ENCODE data around the gene THADA.
A peak's percentile ranks its signal among the peaks of the same experiment; 100 is the strongest.

The THADA gene

GRCh38 chr2:43188561-43189386, 407.1 kb downstream of the THADA start:
- in situ Hi-C loops (cut with HindIII; ENCODE audit: low sequenced_read_pairs), result no loop called here
- H3K4me3 ChIP-seq (ENCODE audit: low read depth, low read length), result no peak overlapping the region
- TF ChIP-seq, protein P1, sequence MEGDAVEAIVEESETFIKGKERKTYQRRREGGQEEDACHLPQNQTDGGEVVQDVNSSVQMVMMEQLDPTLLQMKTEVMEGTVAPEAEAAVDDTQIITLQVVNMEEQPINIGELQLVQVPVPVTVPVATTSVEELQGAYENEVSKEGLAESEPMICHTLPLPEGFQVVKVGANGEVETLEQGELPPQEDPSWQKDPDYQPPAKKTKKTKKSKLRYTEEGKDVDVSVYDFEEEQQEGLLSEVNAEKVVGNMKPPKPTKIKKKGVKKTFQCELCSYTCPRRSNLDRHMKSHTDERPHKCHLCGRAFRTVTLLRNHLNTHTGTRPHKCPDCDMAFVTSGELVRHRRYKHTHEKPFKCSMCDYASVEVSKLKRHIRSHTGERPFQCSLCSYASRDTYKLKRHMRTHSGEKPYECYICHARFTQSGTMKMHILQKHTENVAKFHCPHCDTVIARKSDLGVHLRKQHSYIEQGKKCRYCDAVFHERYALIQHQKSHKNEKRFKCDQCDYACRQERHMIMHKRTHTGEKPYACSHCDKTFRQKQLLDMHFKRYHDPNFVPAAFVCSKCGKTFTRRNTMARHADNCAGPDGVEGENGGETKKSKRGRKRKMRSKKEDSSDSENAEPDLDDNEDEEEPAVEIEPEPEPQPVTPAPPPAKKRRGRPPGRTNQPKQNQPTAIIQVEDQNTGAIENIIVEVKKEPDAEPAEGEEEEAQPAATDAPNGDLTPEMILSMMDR (IDR thresholded peaks at IDR 0.05; ENCODE audit: low read depth, low read length), result no peak
- DNase-seq (ENCODE audit: low read depth, low spot score), result no peak

DNA sequence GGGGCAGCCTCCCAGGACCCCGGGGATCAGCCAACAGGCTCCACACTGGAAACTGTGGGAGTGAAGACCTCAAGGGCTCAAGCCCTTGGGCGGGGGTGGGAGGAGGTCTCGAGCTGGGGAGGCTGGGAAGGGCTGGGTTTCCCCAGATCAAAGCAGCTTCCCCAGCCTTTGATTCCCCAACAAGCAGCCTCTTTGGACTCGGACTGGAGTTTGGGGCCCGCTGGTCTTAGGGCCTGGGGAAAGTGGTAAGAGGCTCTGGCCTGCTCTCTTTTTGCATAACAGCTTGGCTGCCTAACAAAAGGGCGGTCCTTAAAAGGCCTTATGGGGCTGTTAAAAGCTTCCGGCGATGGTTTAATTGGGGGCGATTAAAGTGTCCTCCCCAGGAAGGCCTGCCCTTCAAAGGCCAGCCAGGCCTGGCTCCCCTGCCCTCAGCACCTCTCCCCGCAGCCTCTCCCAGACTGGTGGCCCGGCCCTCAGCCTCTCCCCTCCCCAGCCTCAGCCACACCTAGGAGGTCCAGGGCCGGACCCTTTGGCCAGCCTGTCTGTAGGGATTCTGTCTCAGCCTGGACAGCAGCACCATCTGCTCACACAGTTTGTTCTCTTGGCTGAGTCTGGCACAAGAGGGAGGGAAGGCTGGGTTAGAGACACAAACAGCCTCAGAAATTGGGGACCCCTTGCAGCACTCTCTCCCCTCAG, 409.0 kb downstream of the THADA start:
- DNase-seq (ENCODE audit: low read depth, low spot score), result no peak
- TF ChIP-seq, protein P1 (IDR thresholded peaks at IDR 0.05; ENCODE audit: low read depth, low read length), result no peak
- in situ Hi-C loops (cut with HindIII; ENCODE audit: low sequenced_read_pairs), result no loop called here
- H3K4me3 ChIP-seq (ENCODE audit: low read depth, low read length), result no peak overlapping the region

- no peak overlapping the region for H3K4me3 ChIP-seq (ENCODE audit: low read depth, low read length)
- TF ChIP-seq, protein P1 (IDR thresholded peaks at IDR 0.05; ENCODE audit: low read depth, low read length), result no peak
- no peak for DNase-seq (ENCODE audit: low read depth, low spot score)
- in situ Hi-C loops (cut with HindIII; ENCODE audit: low sequenced_read_pairs), result no loop called here
Observed at GRCh38 chr2:43186321-43186678, 409.5 kb downstream of the THADA start.

- TF ChIP-seq, protein P1 (IDR thresholded peaks at IDR 0.05; ENCODE audit: low read depth, low read length), result no peak
- H3K4me3 ChIP-seq (ENCODE audit: low read depth, low read length), result no peak overlapping the region
- in situ Hi-C loops (cut with HindIII; ENCODE audit: low sequenced_read_pairs), result no loop called here
- peak; percentile 55 for DNase-seq (ENCODE audit: low read depth, low spot score)
Observed at GRCh38 chr2:43185146-43185545, 410.7 kb downstream of the THADA start.

DNA sequence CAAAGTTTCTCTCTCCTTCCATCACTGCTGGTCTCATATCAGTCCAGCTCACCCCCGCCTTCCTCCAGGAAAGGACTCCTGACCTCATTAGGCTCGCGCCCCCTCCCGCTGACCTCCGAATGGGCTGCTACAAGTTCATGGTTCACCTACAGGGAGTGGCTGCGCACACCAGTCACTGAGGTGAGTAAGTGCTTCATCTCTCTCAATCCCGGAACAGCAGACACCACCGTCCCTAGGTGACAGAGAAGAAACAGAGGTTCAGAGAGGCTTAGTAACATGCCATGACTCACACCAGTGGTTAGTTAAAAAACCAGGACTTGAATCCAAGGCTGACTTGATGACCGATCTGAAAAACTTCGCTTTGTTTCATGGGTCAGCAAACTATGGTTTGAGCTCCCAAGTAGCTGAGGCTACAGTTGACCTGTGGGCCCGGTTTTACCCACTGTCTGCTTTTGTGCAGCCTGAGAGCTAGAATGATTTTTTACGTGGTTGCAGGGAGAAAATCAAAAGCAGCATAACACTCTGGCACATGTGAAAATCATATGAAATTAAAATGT, 411.4 kb downstream of the THADA start:
- in situ Hi-C loops (cut with HindIII; ENCODE audit: low sequenced_read_pairs), result no loop called here
- DNase-seq (ENCODE audit: low read depth, low spot score), result peak; percentile 72
- TF ChIP-seq, protein P1 (IDR thresholded peaks at IDR 0.05; ENCODE audit: low read depth, low read length), result no peak
- H3K4me3 ChIP-seq (ENCODE audit: low read depth, low read length), result no peak overlapping the region

DNA sequence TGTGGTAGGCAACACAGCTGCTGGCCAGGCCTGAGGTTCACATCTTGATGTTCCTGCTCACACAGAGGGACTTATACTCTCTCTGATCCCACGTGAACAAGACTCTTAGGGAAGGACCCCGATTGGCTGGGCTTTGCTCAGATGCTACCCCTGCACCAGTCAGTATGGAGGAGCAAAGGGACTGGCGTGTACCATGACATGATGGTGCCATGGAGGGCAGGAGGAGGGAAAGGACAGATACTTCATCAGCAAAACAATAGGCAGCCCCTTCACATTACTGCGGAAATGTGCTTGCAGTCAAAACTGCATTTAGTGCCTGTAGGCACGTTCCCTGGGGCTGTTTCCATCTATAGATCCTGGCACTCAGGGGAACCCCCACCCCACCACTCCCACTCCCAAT, 412.1 kb downstream of the THADA start:
- DNase-seq (ENCODE audit: low read depth, low spot score), result no peak
- TF ChIP-seq, protein P1 (IDR thresholded peaks at IDR 0.05; ENCODE audit: low read depth, low read length), result no peak
- H3K4me3 ChIP-seq (ENCODE audit: low read depth, low read length), result no peak overlapping the region
- in situ Hi-C loops (cut with HindIII; ENCODE audit: low sequenced_read_pairs), result no loop called here
